Measurements from ENCODE around the gene CDKN2C.
"Not testable (repeated sequence)": the region's sequence is repeated elsewhere in the genome, so short reads cannot be mapped to it uniquely, and the experiment has no call there.

Gene CDKN2C

DNA sequence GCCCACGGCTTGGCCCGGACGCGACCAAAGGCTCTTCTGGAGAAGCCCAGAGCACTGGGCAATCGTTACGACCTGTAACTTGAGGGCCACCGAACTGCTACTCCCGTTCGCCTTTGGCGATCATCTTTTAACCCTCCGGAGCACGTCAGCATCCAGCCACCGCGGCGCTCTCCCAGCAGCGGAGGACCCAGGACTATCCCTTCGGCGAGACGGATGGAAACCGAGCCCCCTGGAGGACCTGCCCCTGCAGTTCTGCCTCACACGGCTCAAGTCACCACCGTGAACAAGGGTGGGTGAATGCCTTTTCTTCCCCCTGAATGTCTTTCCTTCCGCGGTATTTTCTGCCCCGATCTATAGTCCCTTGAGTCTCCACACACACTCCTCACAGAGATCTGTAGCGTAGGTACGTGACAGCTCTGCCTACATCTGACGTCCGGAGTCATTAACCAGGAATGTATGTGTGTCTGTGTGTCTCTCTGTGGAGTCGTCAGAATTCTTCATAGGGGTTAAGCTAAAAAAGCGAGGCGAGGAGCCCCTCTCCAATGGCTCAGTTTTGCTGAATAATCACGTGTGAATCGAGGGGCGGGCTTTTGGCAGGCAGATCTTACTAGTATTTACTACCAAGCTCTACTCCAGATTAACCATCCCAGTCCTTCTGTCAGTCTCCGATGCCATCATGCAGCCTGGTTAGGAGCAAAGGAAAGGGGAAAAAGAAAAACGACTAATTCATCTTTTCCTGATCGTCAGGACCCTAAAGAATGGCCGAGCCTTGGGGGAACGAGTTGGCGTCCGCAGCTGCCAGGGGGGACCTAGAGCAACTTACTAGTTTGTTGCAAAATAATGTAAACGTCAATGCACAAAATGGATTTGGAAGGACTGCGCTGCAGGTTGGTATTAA lies at the start of gene CDKN2C:
Gene CDKN2C (plus strand): TSS at position 635 of the 898 bp plus-strand sequence. CDS start 124 bp downstream, at position 759.
- peak; percentile 68 for DNase-seq

DNA sequence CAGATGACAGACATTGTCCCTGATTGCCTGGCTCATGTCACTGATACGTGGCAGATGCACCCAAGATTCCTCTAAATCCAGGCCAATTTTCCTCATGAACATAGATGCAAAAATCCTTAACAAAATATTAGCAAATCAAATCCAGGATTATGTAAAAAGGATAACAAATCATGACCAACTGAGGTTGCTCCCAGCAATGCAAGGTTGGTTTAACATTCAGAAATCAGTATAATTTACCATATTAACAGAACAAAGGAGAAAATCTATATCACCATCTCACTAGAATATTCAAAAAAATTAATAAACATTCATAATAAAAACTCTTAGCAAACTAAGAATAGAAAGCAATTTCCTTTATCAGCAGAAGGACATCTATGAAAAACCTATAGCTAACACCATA lies 49.6 kb upstream of the CDKN2C start:
- DNase-seq, result no peak

DNA sequence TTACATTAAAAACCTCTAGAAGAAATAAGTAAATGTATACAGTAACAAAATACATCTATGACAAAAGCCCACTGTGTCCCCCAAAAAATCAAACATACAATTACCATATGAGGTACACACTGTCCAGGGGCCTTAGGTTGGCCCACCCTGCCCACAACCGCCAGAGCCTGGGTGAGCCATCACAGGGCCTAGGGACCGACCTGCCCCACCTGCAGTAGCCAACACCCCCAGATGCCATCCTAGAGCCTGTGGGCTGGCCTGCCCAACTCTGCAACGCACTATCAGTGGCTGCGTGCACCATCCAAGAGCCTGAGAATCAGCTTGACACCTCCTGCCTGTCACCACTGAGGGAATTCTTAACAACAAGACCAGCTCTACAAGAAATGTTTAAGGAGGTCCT lies 49.0 kb upstream of the CDKN2C start:
- no peak for DNase-seq

DNA sequence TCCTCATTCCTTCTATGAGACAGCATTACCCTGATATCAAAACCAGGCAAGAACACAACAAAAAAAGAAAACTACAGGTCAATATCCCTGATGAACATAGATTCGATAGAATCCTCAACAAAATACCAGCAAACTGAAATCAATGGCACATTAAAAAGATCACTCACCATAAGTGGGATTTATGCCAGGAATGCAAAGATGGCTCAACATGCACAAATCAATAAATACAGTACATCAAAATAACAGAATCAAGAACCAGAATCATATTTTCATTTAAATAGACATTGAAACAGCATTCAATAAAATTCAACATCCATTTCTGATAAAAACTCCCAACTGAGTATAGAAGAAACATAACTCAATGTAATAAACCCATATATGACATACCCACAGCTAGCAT lies 46.5 kb upstream of the CDKN2C start:
- no peak for DNase-seq

DNA sequence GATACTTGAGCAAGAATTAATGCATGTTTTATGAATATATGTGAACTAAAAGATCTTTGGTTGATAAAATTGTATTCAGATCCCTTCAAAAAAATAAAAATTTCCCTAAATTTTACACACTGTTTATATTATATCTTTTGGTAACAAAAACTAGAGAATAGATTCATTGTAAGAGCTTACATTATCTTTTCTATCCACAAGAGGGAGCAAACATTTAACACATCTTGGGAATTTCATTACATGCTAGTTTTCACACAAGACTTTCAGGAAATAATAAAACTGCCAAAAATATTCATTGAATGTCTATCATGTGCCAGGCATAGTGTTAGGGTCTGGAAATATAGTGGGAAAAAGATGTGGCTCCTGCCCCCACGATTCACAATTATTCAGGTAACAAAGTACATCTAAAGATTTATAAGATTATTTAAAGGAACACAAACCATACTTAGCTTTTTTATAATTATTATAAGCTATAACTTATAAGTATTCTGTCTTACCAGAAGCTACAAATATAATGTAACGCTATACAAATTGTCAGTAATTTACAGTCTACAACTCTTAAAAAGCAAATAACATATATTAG lies 40.6 kb upstream of the CDKN2C start:
- DNase-seq, result peak; percentile 26

DNA sequence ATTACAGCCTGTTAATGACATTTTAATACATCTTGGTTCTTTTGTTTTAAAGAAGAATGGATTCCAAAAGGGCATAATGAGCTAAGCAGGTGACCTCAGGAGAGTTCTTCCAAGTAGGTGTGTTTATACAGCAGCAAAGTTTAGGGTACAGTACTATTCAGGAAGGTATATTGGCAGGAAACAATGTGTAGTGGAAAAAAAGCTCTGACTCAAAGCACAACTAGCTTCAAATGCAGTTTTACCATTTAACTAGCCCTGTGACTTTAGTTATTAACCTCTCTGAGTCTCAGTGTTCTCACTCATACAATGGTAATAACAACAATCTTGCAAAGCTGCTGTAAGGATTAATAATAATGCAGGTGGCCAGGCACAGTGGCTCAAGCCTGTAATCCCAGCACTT lies 39.9 kb upstream of the CDKN2C start:
- no peak for DNase-seq

DNA sequence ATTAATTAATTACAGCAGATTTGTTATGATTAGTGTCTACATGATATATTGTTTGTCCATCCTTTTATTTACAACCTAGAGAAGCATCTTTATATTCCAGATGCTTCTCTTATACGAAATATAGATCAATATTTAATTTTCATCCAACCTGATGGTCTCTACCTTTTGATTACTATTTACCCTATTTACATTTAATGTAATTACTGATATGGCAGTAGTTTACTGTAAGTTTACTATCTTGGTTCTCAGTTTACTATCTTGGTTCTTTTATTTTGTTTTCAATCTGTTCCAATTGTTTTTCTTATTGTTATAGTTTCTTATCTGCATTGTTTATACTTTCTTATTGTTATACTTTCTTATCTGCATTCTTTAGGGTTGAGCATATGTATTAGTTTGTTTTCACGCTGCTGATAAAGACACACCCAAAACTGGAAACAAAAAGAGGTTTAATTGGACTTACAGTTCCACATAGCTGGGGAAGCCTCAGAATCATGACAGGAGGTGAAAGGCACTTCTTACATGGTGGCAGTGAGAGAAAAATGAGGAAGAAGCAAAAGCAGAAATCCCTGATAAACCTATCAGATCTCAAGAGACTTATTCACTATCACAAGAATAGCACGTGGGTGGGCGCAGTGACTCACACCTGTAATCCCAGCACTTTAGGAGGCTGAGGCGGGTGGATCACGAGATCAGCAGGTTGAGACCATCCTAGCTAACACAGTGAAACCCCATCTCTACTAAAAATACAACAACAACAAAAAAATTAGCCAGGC lies 38.9 kb upstream of the CDKN2C start:
- DNase-seq, result no peak

DNA sequence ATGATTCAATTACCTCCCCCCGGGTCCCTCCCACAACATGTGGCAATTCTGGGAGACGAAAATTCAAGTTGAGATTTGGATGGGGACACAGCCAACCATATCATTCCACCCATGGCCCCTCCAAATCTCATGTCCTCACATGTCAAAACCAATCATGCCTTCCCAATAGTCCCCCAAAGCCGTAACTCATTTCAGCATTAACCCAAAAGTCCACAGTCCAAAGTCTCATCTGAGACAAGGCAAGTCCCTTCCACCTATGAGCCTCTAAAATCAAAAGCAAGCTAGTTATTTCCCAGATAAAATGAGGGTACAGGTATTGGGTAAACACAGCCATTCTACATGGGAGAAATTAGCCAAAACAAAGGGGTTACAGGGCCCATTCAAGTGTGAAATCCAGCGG lies 38.0 kb upstream of the CDKN2C start:
- not testable (repeated sequence) for DNase-seq

DNA sequence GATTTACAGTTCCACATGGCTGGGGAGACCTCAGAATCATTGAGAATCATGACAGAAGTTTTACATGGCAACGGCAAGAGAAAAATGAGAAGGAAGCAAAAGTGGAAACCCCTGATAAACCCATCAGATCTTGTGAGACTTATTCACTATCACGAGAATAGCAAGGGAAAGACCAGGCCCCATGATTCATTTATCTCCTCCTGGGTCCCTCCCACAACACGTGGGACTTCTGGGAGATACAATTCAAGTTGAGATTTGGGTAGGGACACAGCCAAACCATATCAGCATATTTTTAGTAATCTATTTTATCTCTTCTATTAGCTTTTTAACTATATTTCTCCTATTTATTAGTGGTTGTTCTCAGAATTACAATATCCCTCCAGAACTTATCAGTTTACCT lies 36.3 kb upstream of the CDKN2C start:
- not testable (repeated sequence) for DNase-seq

DNA sequence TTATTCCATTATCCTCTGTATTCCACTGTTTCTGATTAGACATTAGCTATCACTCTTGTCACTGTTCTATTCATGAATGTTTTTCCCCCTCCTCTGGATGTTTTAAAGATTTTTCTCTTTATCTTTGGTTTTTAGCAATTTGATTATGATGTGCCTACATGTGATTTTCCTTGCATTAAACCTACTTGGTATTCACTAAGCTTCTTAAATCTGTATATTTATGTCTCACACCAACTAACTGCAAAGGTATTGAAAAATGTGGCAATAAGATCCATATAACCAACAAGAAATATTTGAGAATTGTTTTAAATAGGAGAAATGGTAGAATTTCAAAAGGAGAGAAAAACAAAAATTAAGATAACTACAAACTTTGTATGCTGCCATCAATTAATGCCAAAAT lies 35.2 kb upstream of the CDKN2C start:
- no peak for DNase-seq

DNA sequence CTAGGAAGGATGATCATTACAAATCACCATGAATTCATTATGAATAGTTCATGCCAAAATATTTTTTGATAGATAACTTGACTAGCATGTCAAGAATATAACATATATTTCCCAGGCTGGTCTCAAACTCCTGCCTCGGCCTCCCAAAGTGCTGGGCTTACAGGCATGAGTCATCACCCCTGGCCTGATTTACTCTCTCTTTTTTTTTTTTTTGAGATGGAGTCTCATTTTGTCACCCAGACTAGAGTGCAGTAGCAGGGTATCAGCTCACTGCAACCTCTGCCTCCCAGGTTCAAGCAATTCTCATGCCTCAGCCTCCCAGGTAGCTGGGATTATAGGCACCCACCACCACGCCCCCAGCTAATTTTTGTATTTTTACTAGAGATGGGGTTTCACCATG lies 34.8 kb upstream of the CDKN2C start:
- not testable (repeated sequence) for DNase-seq

DNA sequence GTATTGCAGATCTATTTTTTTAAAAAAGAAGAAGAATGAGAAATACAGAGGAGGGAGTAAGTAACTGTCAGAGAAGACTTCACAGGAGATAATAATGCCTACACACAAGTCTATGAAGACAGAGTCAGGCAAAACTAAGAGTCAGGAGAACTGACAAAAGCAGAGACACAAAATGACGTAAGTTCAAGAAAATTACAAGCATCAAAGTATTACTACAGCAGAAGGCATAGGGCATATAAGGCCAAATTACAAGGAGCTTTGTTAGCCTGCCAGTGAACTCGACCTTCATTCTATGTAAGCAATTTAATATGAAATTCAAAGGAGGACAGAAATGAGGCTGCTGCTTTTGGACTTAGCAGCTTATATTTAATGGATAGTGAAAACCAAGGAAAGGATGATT lies 33.7 kb upstream of the CDKN2C start:
- no peak for DNase-seq

DNA sequence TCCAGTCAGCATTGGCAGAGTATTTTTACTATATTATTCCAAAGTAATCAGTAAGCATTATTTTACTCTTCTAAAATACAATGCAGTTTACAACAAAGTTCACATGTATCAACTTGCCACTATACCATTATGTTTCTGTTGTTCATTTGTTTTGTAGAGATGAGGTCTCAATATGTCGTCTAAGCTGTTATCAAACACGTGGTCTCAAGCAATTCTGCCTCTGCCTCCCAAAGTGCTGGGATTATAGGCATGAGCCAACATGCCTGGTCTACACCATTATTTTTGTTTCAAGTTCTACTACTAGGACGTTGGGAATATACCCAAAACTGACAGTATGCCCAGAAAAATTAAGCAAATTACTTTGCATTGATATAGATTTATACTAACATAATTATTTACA lies 29.8 kb upstream of the CDKN2C start:
- no peak for DNase-seq

DNA sequence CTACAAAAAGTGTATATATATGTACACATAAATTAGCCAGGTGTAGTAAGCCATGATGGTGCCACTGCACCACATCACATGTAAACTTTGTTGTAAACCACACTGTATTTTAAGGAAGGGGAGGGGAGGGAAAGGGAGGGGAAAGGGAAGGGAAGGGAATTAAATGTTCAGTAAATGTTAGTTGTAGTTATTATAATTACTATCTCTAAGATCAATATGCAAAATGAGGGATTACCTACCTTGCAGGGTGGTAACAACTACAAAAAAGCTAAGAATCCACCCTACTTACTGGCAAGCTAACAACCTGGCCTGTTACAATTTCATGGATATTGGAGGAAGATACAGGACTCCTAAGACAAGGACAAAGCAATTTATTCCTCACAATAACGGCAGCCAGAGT lies 27.7 kb upstream of the CDKN2C start:
- no peak for DNase-seq

DNA sequence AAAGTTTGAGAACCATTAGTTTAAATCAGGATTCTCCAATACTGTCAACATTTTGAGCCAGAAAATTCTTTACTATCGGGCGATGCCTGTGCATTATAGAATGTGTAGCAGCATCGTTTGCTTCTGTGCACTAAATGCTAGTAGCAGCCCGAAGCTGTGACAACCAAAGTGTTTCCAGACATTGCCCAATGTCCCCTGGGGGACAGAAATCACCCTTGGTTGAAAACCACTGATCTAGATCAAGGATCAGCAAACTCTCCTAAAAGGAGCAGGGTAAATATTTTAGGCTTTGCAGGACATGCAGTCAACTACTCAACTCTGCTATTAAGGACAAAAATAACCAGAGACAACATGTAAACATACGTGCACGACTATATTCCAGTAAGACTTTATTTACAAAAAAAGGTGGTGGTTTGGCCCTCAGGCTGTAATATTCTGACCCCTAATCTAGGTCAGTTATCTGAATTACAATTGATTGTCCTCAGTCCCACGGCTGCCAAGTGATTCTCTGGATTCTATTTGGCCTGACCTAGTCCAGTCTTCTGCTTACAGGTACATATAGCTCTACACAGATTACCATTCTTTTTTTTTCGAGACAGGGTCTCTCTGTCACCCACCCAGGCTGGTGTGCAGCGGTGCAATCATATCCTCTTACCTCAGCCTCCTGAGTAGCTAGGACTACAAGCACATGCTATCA lies 20.6 kb upstream of the CDKN2C start:
- no peak for DNase-seq

DNA sequence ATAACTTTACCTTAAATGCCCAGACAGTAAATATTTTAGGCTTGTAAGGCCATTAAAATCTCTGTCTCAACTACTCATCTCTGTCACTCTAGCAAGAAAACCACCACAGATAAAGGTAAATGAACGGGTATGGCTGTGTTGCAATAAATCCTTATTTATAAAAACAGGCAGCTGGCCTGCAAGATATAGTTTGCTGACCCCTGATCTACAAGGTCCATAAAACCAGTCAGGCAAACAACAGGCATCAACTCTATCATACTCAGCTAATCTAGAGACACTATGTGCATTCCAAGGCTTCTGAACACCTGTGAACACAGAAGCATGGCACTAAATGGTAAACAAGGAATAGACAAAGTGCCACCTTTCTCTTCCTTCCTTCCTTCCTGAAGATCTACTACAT lies 19.6 kb upstream of the CDKN2C start:
- DNase-seq, result no peak

DNA sequence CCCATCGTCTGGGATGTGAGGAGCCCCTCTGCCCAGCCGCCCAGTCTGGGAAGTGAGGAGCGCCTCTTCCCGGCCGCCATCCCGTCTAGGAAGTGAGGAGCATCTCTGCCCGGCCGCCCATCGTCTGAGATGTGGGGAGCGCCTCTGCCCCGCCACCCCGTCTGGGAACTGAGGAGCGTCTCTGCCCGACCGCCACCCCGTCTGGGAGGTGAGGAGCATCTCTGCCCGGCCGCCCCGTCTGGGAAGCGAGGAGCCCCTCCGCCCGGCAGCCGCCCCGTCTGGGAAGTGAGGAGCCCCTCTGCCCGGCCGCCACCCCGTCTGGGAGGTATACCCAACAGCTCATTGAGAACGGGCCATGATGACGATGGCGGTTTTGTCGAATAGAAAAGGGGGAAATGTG lies 17.5 kb upstream of the CDKN2C start:
- DNase-seq, result not testable (repeated sequence)

DNA sequence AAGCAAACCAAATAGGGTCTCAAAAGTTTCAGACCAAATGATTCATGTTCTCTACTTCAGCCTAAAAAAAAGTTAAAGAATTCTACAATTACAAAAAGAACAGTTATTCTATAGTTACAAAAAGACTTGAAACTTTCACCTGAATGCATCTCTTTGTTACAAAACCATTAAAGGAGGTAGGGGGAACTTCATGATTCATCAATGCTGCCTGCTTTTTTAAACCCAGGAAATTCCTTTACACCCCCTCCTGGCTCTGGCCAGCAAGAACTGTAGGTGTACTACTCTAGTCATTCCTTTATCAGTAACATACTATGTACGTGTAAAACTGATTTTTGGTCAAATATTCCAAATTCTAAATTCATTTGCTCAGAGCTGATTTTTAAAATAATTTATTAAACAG lies 14.9 kb upstream of the CDKN2C start:
- no peak for DNase-seq

DNA sequence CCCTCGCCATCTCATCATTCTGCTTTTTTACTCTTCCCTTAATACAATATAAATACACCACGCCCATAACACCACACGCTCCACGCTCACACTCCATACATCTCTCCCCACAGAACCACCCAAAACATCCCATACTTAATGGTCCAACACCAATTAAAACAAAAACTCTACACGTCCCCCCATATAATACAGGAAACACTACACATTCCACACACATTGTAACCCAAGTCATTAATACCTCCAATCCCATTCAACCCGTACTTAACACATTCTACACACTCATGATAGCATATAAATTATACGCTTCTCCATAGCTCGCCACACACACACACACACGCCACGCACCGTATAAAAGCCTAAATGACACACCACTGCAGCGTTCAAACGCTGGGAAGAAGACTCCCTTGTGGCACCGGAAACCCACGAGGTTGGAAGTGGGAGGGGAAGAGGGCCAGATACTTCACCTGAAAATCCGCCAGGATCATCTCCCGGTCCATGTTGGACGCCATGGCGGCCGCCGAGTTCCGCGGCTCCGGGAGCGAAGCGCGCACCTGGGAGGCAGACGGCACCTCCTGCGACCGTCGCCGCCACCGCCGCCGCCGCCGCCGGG lies 10.6 kb upstream of the CDKN2C start:
- DNase-seq, result peak; percentile 37

DNA sequence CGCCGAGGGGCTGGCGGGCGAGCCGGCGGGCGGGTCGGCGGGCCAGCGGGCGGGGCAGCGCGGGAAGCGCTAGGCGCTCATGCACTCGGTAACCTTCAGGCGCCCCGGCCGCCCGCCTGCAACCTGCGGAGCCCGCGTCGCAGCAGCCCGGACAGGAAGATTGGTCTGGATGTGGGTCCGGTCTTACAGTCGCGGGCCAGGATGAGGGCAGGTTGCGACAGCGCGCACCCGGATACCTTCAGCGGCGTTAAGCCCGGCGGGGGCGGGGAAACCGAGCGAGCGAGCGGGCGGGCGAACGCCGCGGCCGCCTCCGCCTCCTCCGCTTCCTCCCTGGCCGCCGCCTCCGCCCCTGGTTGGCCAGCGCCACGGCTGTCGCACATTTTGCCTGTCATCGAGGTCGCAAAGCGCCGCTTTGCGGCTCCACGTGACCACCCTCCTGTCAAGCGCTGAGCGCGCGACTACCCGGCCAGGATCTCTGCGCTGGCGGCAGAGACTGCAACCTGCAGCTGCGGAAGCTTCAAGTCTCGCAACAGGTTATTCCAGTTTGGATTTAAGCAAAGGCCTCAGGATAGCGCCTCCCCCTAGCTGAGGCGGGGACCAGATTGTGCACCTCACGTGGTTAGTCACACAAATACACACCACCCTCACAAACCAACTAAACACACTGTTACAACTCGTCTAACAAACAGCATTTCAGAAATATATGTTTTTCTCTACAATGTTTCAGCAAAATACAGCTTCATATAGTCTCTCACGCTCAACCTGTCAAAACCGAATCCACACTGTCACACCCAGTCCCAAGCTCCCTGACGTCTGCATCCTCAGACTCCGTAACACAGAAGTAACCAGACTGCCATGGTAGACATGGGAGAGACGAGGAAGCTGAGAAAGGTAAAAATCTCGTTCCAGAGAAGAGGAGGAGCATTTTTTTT lies 9.9 kb upstream of the CDKN2C start, which contains the start of gene FAF1:
Gene FAF1 (minus strand): TSS at position 355 of the 932 bp plus-strand sequence. CDS start 456 bp downstream, outside the sequence.
- peak; percentile 98 for DNase-seq

DNA sequence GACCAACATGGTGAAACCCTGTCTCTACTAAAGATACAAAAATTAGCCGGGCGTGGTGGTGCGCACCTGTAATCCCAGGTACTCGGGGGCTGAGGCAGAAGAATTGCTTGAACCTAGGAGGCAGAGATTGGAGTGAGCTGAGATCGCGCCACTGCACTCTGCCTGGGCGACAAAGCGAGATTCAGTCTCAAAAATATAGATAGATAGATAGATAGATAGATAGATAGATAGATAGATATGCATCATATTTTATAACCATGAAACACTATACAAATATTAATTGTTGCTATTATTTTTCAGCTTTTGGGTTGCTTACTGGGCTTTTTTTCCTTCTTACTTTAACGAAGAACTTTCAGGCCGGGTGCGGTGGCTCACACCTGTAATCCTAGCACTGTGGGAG lies 5.2 kb upstream of the CDKN2C start:
- DNase-seq, result no peak

Measured in CD4-positive, alpha-beta T cell treated with Interleukin-4 for 4 hours (primary cell).